Activated T-helper 1 cell treated with anti-CD3 and anti-CD28 coated beads, Interleukin-2, amount 50 U/mL, for 16 hours (primary cell): ENCODE results near the gene STK39.

Experiments
- DNase-seq, 2 donors: peaks; one replicate each; pipeline ENCODE4 v3.0.0-alpha.2; 2020; ENCODE audit warnings: low read depth in 1 of 2, low spot score in 1 of 2

Gene STK39

GRCh38 chr2:168024459-168024858 lies 222.9 kb downstream of the STK39 start:
- DNase-seq: no peak

GRCh38 chr2:168021800-168022587 lies 225.4 kb downstream of the STK39 start:
- no peak for DNase-seq

- no peak for DNase-seq
Observed at GRCh38 chr2:168015274-168015953, 232.0 kb downstream of the STK39 start.

GRCh38 chr2:168009900-168010299 lies 237.5 kb downstream of the STK39 start:
- DNase-seq: no peak

- no peak for DNase-seq
Observed at GRCh38 chr2:168008646-168009195, 238.7 kb downstream of the STK39 start.

- no peak for DNase-seq
Observed at GRCh38 chr2:168006498-168006897, 240.9 kb downstream of the STK39 start.

GRCh38 chr2:168005586-168005985 lies 241.8 kb downstream of the STK39 start:
- no peak for DNase-seq

- no peak for DNase-seq
Observed at GRCh38 chr2:168003876-168004275, 243.5 kb downstream of the STK39 start.

- DNase-seq: no peak
Observed at GRCh38 chr2:168002021-168002553, 245.3 kb downstream of the STK39 start.

GRCh38 chr2:167992278-167992677 lies 255.1 kb downstream of the STK39 start:
- no peak for DNase-seq

- DNase-seq: no peak
Observed at GRCh38 chr2:167990062-167990461, 257.3 kb downstream of the STK39 start.

GRCh38 chr2:167988296-167988695 lies 259.1 kb downstream of the STK39 start:
- no peak for DNase-seq

- DNase-seq: no peak
Observed at GRCh38 chr2:167987558-167987957, 259.8 kb downstream of the STK39 start.

GRCh38 chr2:167987026-167987425 lies 260.4 kb downstream of the STK39 start:
- no peak for DNase-seq

- no peak for DNase-seq
Observed at GRCh38 chr2:167986223-167986622, 261.2 kb downstream of the STK39 start.

- DNase-seq: no peak
Observed at GRCh38 chr2:167981945-167982344, 265.4 kb downstream of the STK39 start.

- DNase-seq: no peak
Observed at GRCh38 chr2:167980439-167980838, 267.0 kb downstream of the STK39 start.

GRCh38 chr2:167972746-167973145 lies 274.6 kb downstream of the STK39 start:
- DNase-seq: no peak

GRCh38 chr2:167972020-167972419 lies 275.4 kb downstream of the STK39 start:
- no peak for DNase-seq

GRCh38 chr2:167966937-167967913 lies 280.2 kb downstream of the STK39 start:
- DNase-seq: no peak
